B cell (primary cell): ENCODE results near the gene ABTB2. TPM values are rescaled to one million over a fixed set of nuclear protein-coding genes. Genes with fewer than 3 reads are reported as not detected.

ENCODE experiments used
- ATAC-seq: fragments of 200-7000 bp; cut with Tn5 transposase; one replicate; pipeline ENCODE4 v1.10.0; 2021; ENCODE audit warnings: low read depth, mild to moderate bottlenecking, moderate number of reproducible peaks, moderate library complexity
- CTCF ChIA-PET: fragments of 350-600 bp; sonication (Branson Sonifier 250); formaldehyde crosslinking; loops from one replicate; lab custom pipeline; 2021; ENCODE audit warnings: antibody characterized with exemption, inconsistent platforms; lab: Charles Lee
- POLR2A ChIA-PET: fragments of 350-600 bp; sonication (Branson Sonifier 250); formaldehyde crosslinking; loops from one replicate; lab custom pipeline; 2021; ENCODE audit warnings: antibody characterized with exemption; lab: Charles Lee
- DNase-seq: peaks from one replicate; pipeline ENCODE4 v3.0.0; 2013
- H2AFZ ChIP-seq: 2 replicates; pipeline ENCODE4 v1.6.1; 2012; ENCODE audit warnings: mild to moderate bottlenecking, low read depth, low read length; ENCODE audit not compliant: insufficient read depth, poor library complexity, severe bottlenecking
- H3K27ac ChIP-seq, 2 donors: 1 replicate in 1 of 2; 2 replicates in 1 of 2; pipeline ENCODE4 v1.5.1; 2012 to 2013; ENCODE audit warnings: low read length in 2 of 2, mild to moderate bottlenecking in 2 of 2, moderate library complexity in 1 of 2
- H3K27me3 ChIP-seq, 4 experiments: fragments of 200-600 bp in 1 of 4; sonication (generic) in 1 of 4; replicated peaks in 1 of 4; 1 replicate in 2 of 4; 2 replicates in 2 of 4; pipeline versions ENCODE4 v1.6.1 to v1.7.0; 2013 to 2016; ENCODE audit warnings: low read length in 3 of 4, mild to moderate bottlenecking in 2 of 4, mixed read lengths in 1 of 4, moderate library complexity in 1 of 4; ENCODE audit not compliant: insufficient read depth in 4 of 4, control insufficient read depth in 3 of 4; ENCODE audit errors: control extremely low read depth in 1 of 4
- H3K36me3 ChIP-seq, 2 experiments: replicated peaks in 1 of 2; 1 replicate in 1 of 2; 2 replicates in 1 of 2; pipeline versions ENCODE4 v1.6.1 to v1.7.1; 2013; ENCODE audit warnings: low read length in 1 of 2; ENCODE audit not compliant: insufficient read depth in 2 of 2, control insufficient read depth in 1 of 2; ENCODE audit errors: control extremely low read depth in 1 of 2, extremely low read depth in 1 of 2
- H3K4me1 ChIP-seq, 2 donors: fragments of 200-600 bp in 1 of 2; sonication (generic) in 1 of 2; 1 replicate in 1 of 2; 2 replicates in 1 of 2; pipeline versions ENCODE4 v1.5.1 to v1.6.1; 2013 to 2017; ENCODE audit warnings: low read length in 2 of 2; ENCODE audit not compliant: control insufficient read depth in 2 of 2, insufficient read depth in 2 of 2
- H3K4me2 ChIP-seq: replicated peaks from 2 replicates; pipeline ENCODE3; 2012; ENCODE audit warnings: mild to moderate bottlenecking, low read depth, low read length; ENCODE audit not compliant: poor library complexity, severe bottlenecking
- H3K4me3 ChIP-seq, 5 experiments: fragments of 200-600 bp in 1 of 5; sonication (generic) in 1 of 5; 1 replicate in 3 of 5; 2 replicates in 2 of 5; pipeline versions ENCODE4 v1.5.1 to v1.7.0; 2011 to 2016; ENCODE audit warnings: low read length in 4 of 5, mild to moderate bottlenecking in 4 of 5, low read depth in 2 of 5, control low read depth in 1 of 5, moderate library complexity in 1 of 5; ENCODE audit not compliant: insufficient read depth in 1 of 5; ENCODE audit errors: control extremely low read depth in 1 of 5, extremely low read depth in 1 of 5
- H3K79me2 ChIP-seq: fragments of 200-600 bp; sonication (generic); one replicate; pipeline ENCODE4 v1.6.0; 2016; ENCODE audit warnings: low read length; ENCODE audit not compliant: control insufficient read depth, insufficient read depth
- H3K9ac ChIP-seq: fragments of 200-600 bp; sonication (generic); 2 replicates; pipeline ENCODE4 v1.6.1; 2017; ENCODE audit warnings: mild to moderate bottlenecking, low read length, moderate library complexity
- H3K9me3 ChIP-seq, 3 donors: one replicate each; pipeline versions ENCODE4 v1.6.1 to v1.7.1; 2013; ENCODE audit warnings: low read length in 2 of 3; ENCODE audit not compliant: control insufficient read depth in 2 of 3, insufficient read depth in 1 of 3; ENCODE audit errors: control extremely low read depth in 1 of 3
- H4K20me1 ChIP-seq: 2 replicates; pipeline ENCODE4 v1.6.0; 2012; ENCODE audit warnings: mild to moderate bottlenecking, low read length; ENCODE audit not compliant: insufficient read depth, control insufficient read depth, poor library complexity, severe bottlenecking
- H3K27ac Mint-ChIP-seq: one replicate; pipeline ENCODE4 v1.8.0; 2021; ENCODE audit warnings: mixed read lengths
- H3K27me3 Mint-ChIP-seq: one replicate; pipeline ENCODE4 v1.8.0; 2021; ENCODE audit warnings: mixed read lengths
- H3K4me1 Mint-ChIP-seq: one replicate; pipeline ENCODE4 v1.8.0; 2021; ENCODE audit warnings: mixed read lengths
- H3K4me3 Mint-ChIP-seq: one replicate; pipeline ENCODE4 v1.8.0; 2021; ENCODE audit warnings: mixed read lengths
- H3K9me3 Mint-ChIP-seq: one replicate; pipeline ENCODE4 v1.8.0; 2022; ENCODE audit warnings: mixed read lengths; ENCODE audit not compliant: insufficient read depth
- CTCF ChIP-seq: fragments of 200-600 bp; IDR thresholded peaks from one replicate; pipeline ENCODE4 v1.8.0; 2022; ENCODE audit warnings: antibody characterized with exemption, mild to moderate bottlenecking
- EZH2 ChIP-seq: IDR thresholded peaks from 2 replicates; pipeline ENCODE4 v1.6.1; 2012; ENCODE audit warnings: borderline replicate concordance, low read depth, mild to moderate bottlenecking, moderate library complexity, low read length; ENCODE audit not compliant: insufficient read depth, poor library complexity, severe bottlenecking
- WGBS: methylation state at CpG from one replicate; pipeline ENCODE4 v1.1.5; 2013; ENCODE audit warnings: missing lambda C conversion rate; ENCODE audit not compliant: insufficient coverage; 5-methylcytosine and 5-hydroxymethylcytosine counted together
- intact Hi-C: fragments of 100-400 bp; cut with micrococcal nuclease; formaldehyde crosslinking; loops from one replicate; pipeline ENCODE4 v1.10.0; 2022
- polyA plus RNA-seq: library from polyadenylated mRNA; depleted of rRNA; stranded (reverse); fragments of >200 nt; gene quantifications from 2 replicates; pipeline ENCODE4 v1.2.3, GENCODE V29; 2012
- total RNA-seq, 2 donors: library from RNA; stranded (reverse); fragments of 120-200 nt in 1 of 2; gene quantifications; 1 replicate in 1 of 2; 2 replicates in 1 of 2; pipeline versions ENCODE4 v1.2.3 to v1.2.4, GENCODE V29; 2013 to 2022

Gene ABTB2
- total and polyA plus RNA-seq, 2 donors (not counting 1 experiment from before 2014, with no cell fraction given), result 0.30 to 5.9 TPM

- no peaks in the 10 kb centered on the region for H3K27me3 Mint-ChIP-seq
- Histone ChIP-seq H3K9me3 (no peaks in the 10 kb centered on the region), H3K4me3 (no peak overlapping the region), H3K4me2 (no peak overlapping the region), H3K79me2 (no peaks in the 10 kb centered on the region), H4K20me1 (no peaks in the 10 kb centered on the region), H3K4me1 (peaks cover 16 to 34% of the 10 kb centered on the region in 2 donors), H3K9ac (no peak overlapping the region), H2AFZ (no peak overlapping the region), H3K27ac (no peak overlapping the region), H3K36me3 (no peaks in the 10 kb centered on the region), H3K27me3 (no peaks in the 10 kb centered on the region)
- ChIA-PET POLR2A (interaction anchor here (1.1 kb wide), 1 partner anchor 10 kb away, joined by 3 read pairs; no protein-coding TSS in a partner anchor), CTCF (interaction anchor here (0.9 to 1.2 kb wide), 2 partner anchors 13 to 14 kb away, joined by 3 read pairs; no protein-coding TSS in a partner anchor)
- H3K9me3 Mint-ChIP-seq, result no peaks in the 10 kb centered on the region
- H3K4me1 Mint-ChIP-seq, result peaks cover 54% of the 10 kb centered on the region
- TF ChIP-seq EZH2 (no peak), CTCF (no peak)
- H3K27ac Mint-ChIP-seq, result no peak overlapping the region
- DNase-seq (no peak), ATAC-seq (no peak)
- intact Hi-C loops, result no loop called here
- no peak overlapping the region for H3K4me3 Mint-ChIP-seq
- 76% methylated on average over 4 of the region's 5 CpGs for WGBS
Observed at GRCh38 chr11:34239465-34240149, 118.2 kb downstream of the ABTB2 start.

DNA sequence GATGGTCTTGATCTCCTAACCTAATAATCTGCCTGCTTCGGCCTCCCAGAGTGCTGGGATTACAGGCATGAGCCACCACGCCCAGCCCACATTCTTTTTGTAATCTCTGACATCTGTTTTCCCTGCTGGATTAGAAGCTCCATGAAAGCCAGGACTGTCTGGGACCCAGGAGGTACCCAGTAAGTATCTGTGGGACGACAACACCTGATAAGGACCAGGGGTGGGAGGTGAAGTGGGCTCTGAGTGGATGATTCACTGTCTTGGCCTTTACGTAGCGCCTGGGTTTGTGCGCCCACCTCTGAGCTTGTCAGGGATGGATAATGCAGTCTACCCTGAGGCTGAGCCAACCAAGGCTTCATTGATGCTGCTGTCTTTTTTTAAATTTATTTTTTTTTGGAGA, 118.8 kb downstream of the ABTB2 start:
- H3K4me2 ChIP-seq, result no peak overlapping the region
- no peaks in the 10 kb centered on the region for H3K9me3 Mint-ChIP-seq
- no peak overlapping the region for H3K9ac ChIP-seq
- H3K4me1 Mint-ChIP-seq, result peaks cover 55% of the 10 kb centered on the region
- TF ChIP-seq EZH2, result no peak
- TF ChIP-seq CTCF, result no peak
- peaks cover 22 to 34% of the 10 kb centered on the region in 2 donors for H3K4me1 ChIP-seq
- H3K27me3 ChIP-seq, result no peaks in the 10 kb centered on the region
- DNase-seq (no peak), ATAC-seq (no peak)
- no peaks in the 10 kb centered on the region for H4K20me1 ChIP-seq
- ChIA-PET CTCF (interaction anchor here (1.2 kb wide), 1 partner anchor 15 kb away, joined by 3 read pairs; no protein-coding TSS in a partner anchor), POLR2A (interaction anchor here (1.1 kb wide), 1 partner anchor 10 kb away, joined by 3 read pairs; no protein-coding TSS in a partner anchor)
- no peaks in the 10 kb centered on the region for H3K9me3 ChIP-seq
- H3K27ac ChIP-seq, result no peak overlapping the region
- no peak overlapping the region for H3K4me3 ChIP-seq
- H3K36me3 ChIP-seq, result no peaks in the 10 kb centered on the region
- no peaks in the 10 kb centered on the region for H3K27me3 Mint-ChIP-seq
- no peak overlapping the region for H2AFZ ChIP-seq
- no peak overlapping the region for H3K27ac Mint-ChIP-seq
- no peak overlapping the region for H3K4me3 Mint-ChIP-seq
- H3K79me2 ChIP-seq, result no peaks in the 10 kb centered on the region
- 73% methylated on average over 5 of the region's 6 CpGs for whole genome bisulfite sequencing
- intact Hi-C loops, result no loop called here
